WTC11 (cell line): ENCODE results near the gene PCDHGC5. TPM values are rescaled to one million over a fixed set of nuclear protein-coding genes. Genes with fewer than 3 reads are reported as not detected.

Experiments used
- ATAC-seq: fragments of 200-7000 bp; cut with Tn5 transposase; 2 replicates; pipeline ENCODE4 v1.10.0; 2021; ENCODE audit warnings: mild to moderate bottlenecking, moderate library complexity
- CTCF ChIA-PET: fragments of 300-600 bp; sonication (Branson Sonifier 250); formaldehyde crosslinking; loops from one replicate; lab custom pipeline; 2021; ENCODE audit warnings: antibody characterized with exemption; lab: Charles Lee
- POLR2A ChIA-PET: fragments of 350-600 bp; sonication (Branson Sonifier 250); formaldehyde crosslinking; loops from one replicate; lab custom pipeline; 2021; ENCODE audit warnings: antibody characterized with exemption; lab: Charles Lee
- DNase-seq: peaks from one replicate; pipeline ENCODE4 v3.0.0; 2021; ENCODE audit warnings: low spot score
- H3K27ac Mint-ChIP-seq: 2 replicates; pipeline ENCODE4 v1.8.0; 2021; ENCODE audit warnings: mixed read lengths
- H3K27me3 Mint-ChIP-seq: 2 replicates; pipeline ENCODE4 v1.8.0; 2021; ENCODE audit warnings: low read depth, mild to moderate bottlenecking, moderate library complexity, mixed read lengths
- H3K36me3 Mint-ChIP-seq: 2 replicates; pipeline ENCODE4 v1.8.0; 2021; ENCODE audit warnings: mixed read lengths
- H3K4me1 Mint-ChIP-seq: 2 replicates; pipeline ENCODE4 v1.8.0; 2022; ENCODE audit warnings: mixed read lengths
- H3K4me3 Mint-ChIP-seq: 2 replicates; pipeline ENCODE4 v1.8.0; 2021; ENCODE audit warnings: mild to moderate bottlenecking, moderate library complexity, mixed read lengths
- H3K9me3 Mint-ChIP-seq: 2 replicates; pipeline ENCODE4 v1.8.0; 2021; ENCODE audit warnings: mixed read lengths
- AR ChIP-seq: fragments of 250-450 bp; sonication (Bioruptor Pico); IDR thresholded peaks from 2 replicates; pipeline ENCODE4 v1.9.0; 2021; ENCODE audit warnings: mild to moderate bottlenecking
- CBFB ChIP-seq: sonication (generic); formaldehyde crosslinking; IDR thresholded peaks from 2 replicates; pipeline ENCODE4 v1.8.1; 2022; ENCODE audit warnings: mild to moderate bottlenecking, low read depth, missing genetic modification reagents
- FOXK1 ChIP-seq: sonication (generic); formaldehyde crosslinking; IDR thresholded peaks from 2 replicates; pipeline ENCODE4 v1.8.0; 2022; ENCODE audit warnings: mild to moderate bottlenecking, moderate library complexity, missing genetic modification reagents
- KAT7 ChIP-seq: sonication (generic); formaldehyde crosslinking; IDR thresholded peaks from 2 replicates; pipeline ENCODE4 v1.8.1; 2023; ENCODE audit warnings: missing genetic modification reagents, mild to moderate bottlenecking, borderline replicate concordance
- NFYB ChIP-seq: sonication (generic); formaldehyde crosslinking; conservative IDR thresholded peaks from 2 replicates; pipeline ENCODE4 v1.8.0; 2022; ENCODE audit warnings: low read depth, missing genetic modification reagents
- NR2C2 ChIP-seq: sonication (generic); formaldehyde crosslinking; IDR thresholded peaks from 2 replicates; pipeline ENCODE4 v1.8.0; 2022; ENCODE audit warnings: mild to moderate bottlenecking, missing genetic modification reagents
- NR3C1 ChIP-seq: sonication (generic); formaldehyde crosslinking; conservative IDR thresholded peaks from 2 replicates; pipeline ENCODE4 v1.8.1; 2023; ENCODE audit warnings: low read depth, mild to moderate bottlenecking, missing genetic modification reagents
- PRRX2 ChIP-seq: fragments of 250-450 bp; sonication (Bioruptor Pico); IDR thresholded peaks from 2 replicates; pipeline ENCODE4 v1.8.0; 2021; ENCODE audit warnings: mild to moderate bottlenecking
- RELA ChIP-seq: sonication (generic); formaldehyde crosslinking; IDR thresholded peaks from 2 replicates; pipeline ENCODE4 v1.8.1; 2022; ENCODE audit warnings: missing genetic modification reagents, mild to moderate bottlenecking, borderline replicate concordance
- RORB ChIP-seq: fragments of 250-450 bp; sonication (Bioruptor Pico); IDR thresholded peaks from 2 replicates; pipeline ENCODE4 v1.9.0; 2021; ENCODE audit warnings: mild to moderate bottlenecking
- SMAD3 ChIP-seq: sonication (generic); formaldehyde crosslinking; IDR thresholded peaks from 2 replicates; pipeline ENCODE4 v1.8.0; 2022; ENCODE audit warnings: missing genetic modification reagents, mild to moderate bottlenecking, borderline replicate concordance
- TEAD1 ChIP-seq: sonication (generic); formaldehyde crosslinking; IDR thresholded peaks from 2 replicates; pipeline ENCODE4 v1.8.0; 2022; ENCODE audit warnings: mild to moderate bottlenecking, missing genetic modification reagents
- TEAD4 ChIP-seq: sonication (generic); formaldehyde crosslinking; IDR thresholded peaks from 2 replicates; pipeline ENCODE4 v1.8.0; 2022; ENCODE audit warnings: mild to moderate bottlenecking, missing genetic modification reagents
- ZNF121 ChIP-seq: sonication (generic); formaldehyde crosslinking; IDR thresholded peaks from 2 replicates; pipeline ENCODE4 v1.8.0; 2023; ENCODE audit warnings: missing genetic modification reagents
- ZNF138 ChIP-seq: sonication (generic); formaldehyde crosslinking; conservative IDR thresholded peaks from 2 replicates; pipeline ENCODE4 v1.8.1; 2022; ENCODE audit warnings: mild to moderate bottlenecking, moderate library complexity, missing genetic modification reagents
- ZNF232 ChIP-seq: sonication (generic); formaldehyde crosslinking; IDR thresholded peaks from 2 replicates; pipeline ENCODE4 v1.8.0; 2022; ENCODE audit warnings: mild to moderate bottlenecking, missing genetic modification reagents
- ZNF263 ChIP-seq: sonication (generic); formaldehyde crosslinking; IDR thresholded peaks from 2 replicates; pipeline ENCODE4 v1.8.1; 2022; ENCODE audit warnings: low read depth, mild to moderate bottlenecking, moderate library complexity, missing genetic modification reagents
- ZNF423 ChIP-seq: fragments of 250-450 bp; sonication (Bioruptor Pico); IDR thresholded peaks from 2 replicates; pipeline ENCODE4 v2.1.2; 2022; ENCODE audit warnings: mild to moderate bottlenecking, moderate library complexity
- total RNA-seq: library from RNA; stranded (reverse); gene quantifications from 3 replicates; pipeline ENCODE4 v1.2.3, GENCODE V29; 2021
- TF ChIP-seq, protein P1 (sequence below): sonication (generic); formaldehyde crosslinking; IDR thresholded peaks from 2 replicates; pipeline ENCODE4 v1.8.1; 2023; ENCODE audit warnings: mild to moderate bottlenecking, moderate library complexity, missing genetic modification reagents
- TF ChIP-seq, protein P2 (sequence below): sonication (generic); formaldehyde crosslinking; IDR thresholded peaks from 2 replicates; pipeline ENCODE4 v1.8.0; 2023; ENCODE audit warnings: missing genetic modification reagents
- TF ChIP-seq, protein P3 (sequence below): sonication (generic); formaldehyde crosslinking; IDR thresholded peaks from 2 replicates; pipeline ENCODE4 v1.8.0; 2022; ENCODE audit warnings: mild to moderate bottlenecking, missing genetic modification reagents
- TF ChIP-seq, protein P4 (sequence below): sonication (generic); formaldehyde crosslinking; conservative IDR thresholded peaks from 2 replicates; pipeline ENCODE4 v1.8.1; 2022; ENCODE audit warnings: mild to moderate bottlenecking, missing genetic modification reagents
- TF ChIP-seq, protein P5 (sequence below): sonication (generic); formaldehyde crosslinking; IDR thresholded peaks from 2 replicates; pipeline ENCODE4 v1.8.1; 2023; ENCODE audit warnings: mild to moderate bottlenecking, missing genetic modification reagents, borderline replicate concordance

The PCDHGC5 gene
- total RNA-seq, 1 experiment from 2014 or later, result 1.5 TPM

DNA sequence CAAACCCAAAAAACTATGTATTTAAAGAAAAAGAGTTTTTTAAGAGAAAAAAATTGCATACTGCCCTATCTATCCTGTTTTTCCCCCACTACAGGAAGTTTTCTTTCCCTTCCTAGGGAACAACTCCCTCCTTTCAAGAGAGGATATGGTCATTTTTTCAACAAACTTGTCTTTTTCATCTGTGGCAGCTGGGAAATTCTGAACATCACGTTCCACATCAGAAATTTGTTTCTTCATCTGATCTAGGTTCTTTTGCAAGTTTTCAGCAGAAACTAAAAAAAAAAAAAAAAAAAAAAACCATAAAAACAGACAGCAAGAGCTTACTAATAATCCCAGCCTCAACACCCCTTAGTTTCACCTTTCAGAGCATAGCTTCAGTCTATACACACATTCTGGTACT, 38.5 kb downstream of the PCDHGC5 start (continued):
- TF ChIP-seq, protein P1, sequence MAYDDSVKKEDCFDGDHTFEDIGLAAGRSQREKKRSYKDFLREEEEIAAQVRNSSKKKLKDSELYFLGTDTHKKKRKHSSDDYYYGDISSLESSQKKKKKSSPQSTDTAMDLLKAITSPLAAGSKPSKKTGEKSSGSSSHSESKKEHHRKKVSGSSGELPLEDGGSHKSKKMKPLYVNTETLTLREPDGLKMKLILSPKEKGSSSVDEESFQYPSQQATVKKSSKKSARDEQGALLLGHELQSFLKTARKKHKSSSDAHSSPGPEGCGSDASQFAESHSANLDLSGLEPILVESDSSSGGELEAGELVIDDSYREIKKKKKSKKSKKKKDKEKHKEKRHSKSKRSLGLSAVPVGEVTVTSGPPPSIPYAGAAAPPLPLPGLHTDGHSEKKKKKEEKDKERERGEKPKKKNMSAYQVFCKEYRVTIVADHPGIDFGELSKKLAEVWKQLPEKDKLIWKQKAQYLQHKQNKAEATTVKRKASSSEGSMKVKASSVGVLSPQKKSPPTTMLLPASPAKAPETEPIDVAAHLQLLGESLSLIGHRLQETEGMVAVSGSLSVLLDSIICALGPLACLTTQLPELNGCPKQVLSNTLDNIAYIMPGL (CRISPR knock-in tag), result no peak
- TF ChIP-seq PRRX2 (CRISPR knock-in tag), result no peak

GRCh38 chr5:141528291-141528984, 39.6 kb downstream of the PCDHGC5 start:
- Mint-ChIP-seq H3K4me3 (no peak overlapping the region), H3K27ac (no peak overlapping the region; the same call in 1 of the 2 replicates), H3K9me3 (no peaks in the 10 kb centered on the region), H3K4me1 (peaks cover 20% of the 10 kb centered on the region), H3K36me3 (peaks cover 34% of the 10 kb centered on the region), H3K27me3 (no peaks in the 10 kb centered on the region)
- ATAC-seq (no peak), DNase-seq (no peak)
- TF ChIP-seq ZNF423 (CRISPR knock-in tag) (no peak), RORB (CRISPR knock-in tag) (no peak), TEAD4 (CRISPR knock-in tag) (no peak), CBFB (no peak), AR (CRISPR knock-in tag) (no peak), NR3C1 (no peak), RELA (CRISPR knock-in tag) (no peak), ZNF263 (CRISPR knock-in tag) (no peak), TEAD1 (CRISPR knock-in tag) (no peak)
- TF ChIP-seq, protein P2, sequence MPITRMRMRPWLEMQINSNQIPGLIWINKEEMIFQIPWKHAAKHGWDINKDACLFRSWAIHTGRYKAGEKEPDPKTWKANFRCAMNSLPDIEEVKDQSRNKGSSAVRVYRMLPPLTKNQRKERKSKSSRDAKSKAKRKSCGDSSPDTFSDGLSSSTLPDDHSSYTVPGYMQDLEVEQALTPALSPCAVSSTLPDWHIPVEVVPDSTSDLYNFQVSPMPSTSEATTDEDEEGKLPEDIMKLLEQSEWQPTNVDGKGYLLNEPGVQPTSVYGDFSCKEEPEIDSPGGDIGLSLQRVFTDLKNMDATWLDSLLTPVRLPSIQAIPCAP (CRISPR knock-in tag), result no peak
- TF ChIP-seq, protein P3, sequence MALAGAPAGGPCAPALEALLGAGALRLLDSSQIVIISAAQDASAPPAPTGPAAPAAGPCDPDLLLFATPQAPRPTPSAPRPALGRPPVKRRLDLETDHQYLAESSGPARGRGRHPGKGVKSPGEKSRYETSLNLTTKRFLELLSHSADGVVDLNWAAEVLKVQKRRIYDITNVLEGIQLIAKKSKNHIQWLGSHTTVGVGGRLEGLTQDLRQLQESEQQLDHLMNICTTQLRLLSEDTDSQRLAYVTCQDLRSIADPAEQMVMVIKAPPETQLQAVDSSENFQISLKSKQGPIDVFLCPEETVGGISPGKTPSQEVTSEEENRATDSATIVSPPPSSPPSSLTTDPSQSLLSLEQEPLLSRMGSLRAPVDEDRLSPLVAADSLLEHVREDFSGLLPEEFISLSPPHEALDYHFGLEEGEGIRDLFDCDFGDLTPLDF (CRISPR knock-in tag), result no peak
- ChIA-PET CTCF (interaction anchor here (1.2 to 1.9 kb wide), 5 partner anchors 29 to 305 kb away, joined by 3 to 4 read pairs (median 4); partner anchors contain the start of genes PCDHB14, PCDHGB6 and PCDHGB7), POLR2A (interaction anchor here (0.5 kb wide), 1 partner anchor 65 kb away, joined by 3 read pairs; no protein-coding TSS in a partner anchor)

DNA sequence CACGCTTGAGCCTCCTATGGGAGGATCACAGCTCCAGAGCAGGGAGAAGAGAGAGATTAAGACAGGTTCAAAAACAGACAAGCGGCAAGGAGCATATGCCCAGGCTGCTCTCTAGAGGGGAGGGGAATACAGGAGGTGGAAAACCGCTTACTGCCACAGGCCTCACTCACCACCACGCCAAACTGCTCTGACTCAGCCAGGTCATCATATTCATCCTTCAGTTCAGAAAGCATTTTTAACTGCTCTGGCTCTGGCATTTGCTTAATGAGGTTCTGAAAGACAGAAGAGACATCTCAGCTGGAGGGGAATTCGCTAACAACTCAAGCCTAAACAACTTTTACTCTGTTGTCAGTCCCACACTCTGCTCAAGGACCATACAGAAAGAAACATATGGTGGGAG, 40.1 kb downstream of the PCDHGC5 start:
- Mint-ChIP-seq H3K36me3 (peaks cover 35% of the 10 kb centered on the region), H3K27ac (no peak overlapping the region), H3K4me3 (no peak overlapping the region), H3K4me1 (peaks cover 20% of the 10 kb centered on the region), H3K27me3 (no peaks in the 10 kb centered on the region), H3K9me3 (no peaks in the 10 kb centered on the region)
- ATAC-seq, result no peak
- DNase-seq, result no peak
- ChIA-PET POLR2A (no interaction called here), CTCF (interaction anchor here (1.2 to 1.9 kb wide), 5 partner anchors 29 to 306 kb away, joined by 3 to 4 read pairs (median 4); partner anchors contain the start of genes PCDHB14, PCDHGB6 and PCDHGB7)
- TF ChIP-seq, protein P4, sequence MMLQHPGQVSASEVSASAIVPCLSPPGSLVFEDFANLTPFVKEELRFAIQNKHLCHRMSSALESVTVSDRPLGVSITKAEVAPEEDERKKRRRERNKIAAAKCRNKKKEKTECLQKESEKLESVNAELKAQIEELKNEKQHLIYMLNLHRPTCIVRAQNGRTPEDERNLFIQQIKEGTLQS (CRISPR knock-in tag), result no peak
- TF ChIP-seq ZNF138 (CRISPR knock-in tag) (no peak), TEAD1 (CRISPR knock-in tag) (no peak), KAT7 (CRISPR knock-in tag) (no peak), ZNF121 (CRISPR knock-in tag) (no peak), ZNF232 (no peak), SMAD3 (no peak), NFYB (CRISPR knock-in tag) (no peak), FOXK1 (no peak), NR2C2 (CRISPR knock-in tag) (no peak), TEAD4 (CRISPR knock-in tag) (no peak)
- TF ChIP-seq, protein P5, sequence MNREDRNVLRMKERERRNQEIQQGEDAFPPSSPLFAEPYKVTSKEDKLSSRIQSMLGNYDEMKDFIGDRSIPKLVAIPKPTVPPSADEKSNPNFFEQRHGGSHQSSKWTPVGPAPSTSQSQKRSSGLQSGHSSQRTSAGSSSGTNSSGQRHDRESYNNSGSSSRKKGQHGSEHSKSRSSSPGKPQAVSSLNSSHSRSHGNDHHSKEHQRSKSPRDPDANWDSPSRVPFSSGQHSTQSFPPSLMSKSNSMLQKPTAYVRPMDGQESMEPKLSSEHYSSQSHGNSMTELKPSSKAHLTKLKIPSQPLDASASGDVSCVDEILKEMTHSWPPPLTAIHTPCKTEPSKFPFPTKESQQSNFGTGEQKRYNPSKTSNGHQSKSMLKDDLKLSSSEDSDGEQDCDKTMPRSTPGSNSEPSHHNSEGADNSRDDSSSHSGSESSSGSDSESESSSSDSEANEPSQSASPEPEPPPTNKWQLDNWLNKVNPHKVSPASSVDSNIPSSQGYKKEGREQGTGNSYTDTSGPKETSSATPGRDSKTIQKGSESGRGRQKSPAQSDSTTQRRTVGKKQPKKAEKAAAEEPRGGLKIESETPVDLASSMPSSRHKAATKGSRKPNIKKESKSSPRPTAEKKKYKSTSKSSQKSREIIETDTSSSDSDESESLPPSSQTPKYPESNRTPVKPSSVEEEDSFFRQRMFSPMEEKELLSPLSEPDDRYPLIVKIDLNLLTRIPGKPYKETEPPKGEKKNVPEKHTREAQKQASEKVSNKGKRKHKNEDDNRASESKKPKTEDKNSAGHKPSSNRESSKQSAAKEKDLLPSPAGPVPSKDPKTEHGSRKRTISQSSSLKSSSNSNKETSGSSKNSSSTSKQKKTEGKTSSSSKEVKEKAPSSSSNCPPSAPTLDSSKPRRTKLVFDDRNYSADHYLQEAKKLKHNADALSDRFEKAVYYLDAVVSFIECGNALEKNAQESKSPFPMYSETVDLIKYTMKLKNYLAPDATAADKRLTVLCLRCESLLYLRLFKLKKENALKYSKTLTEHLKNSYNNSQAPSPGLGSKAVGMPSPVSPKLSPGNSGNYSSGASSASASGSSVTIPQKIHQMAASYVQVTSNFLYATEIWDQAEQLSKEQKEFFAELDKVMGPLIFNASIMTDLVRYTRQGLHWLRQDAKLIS (CRISPR knock-in tag), result no peak
